Measurements from ENCODE around the gene NIPSNAP2. TPM values are rescaled to one million over a fixed set of nuclear protein-coding genes. Genes with fewer than 3 reads are reported as not detected.
A peak's percentile ranks its signal among the peaks of the same experiment; 100 is the strongest.

Gene NIPSNAP2
- total and polyA plus RNA-seq, 2 of the 13 experiments (the other 11 are each of a cell fraction or from before 2014, with no cell fraction given), result 40.3 to 61.5 TPM

GRCh38 chr7:56007167-56007652 is 42.8 kb downstream of the NIPSNAP2 start (continued):
- TF ChIP-seq ZNF646 (CRISPR knock-in tag; IDR thresholded peaks at IDR 0.05) (no peak), ZUFSP (CRISPR knock-in tag; IDR thresholded peaks at IDR 0.05; ENCODE audit: borderline replicate concordance) (no peak), ZBTB34 (CRISPR knock-in tag; IDR thresholded peaks at IDR 0.05) (peak; percentile 85), ZNF607 (CRISPR knock-in tag; IDR thresholded peaks at IDR 0.05; ENCODE audit: borderline replicate concordance) (peak; percentile 72; the same call in 1 of the 2 replicates), NCOA1 (CRISPR knock-in tag; IDR thresholded peaks at IDR 0.05) (peak; percentile 81; the same call in 1 of the 2 replicates), ZBTB4 (CRISPR knock-in tag; IDR thresholded peaks at IDR 0.05; ENCODE audit: borderline replicate concordance) (no peak), SIX1 (CRISPR knock-in tag; IDR thresholded peaks at IDR 0.05; ENCODE audit: borderline replicate concordance) (peak; percentile 99), NFATC3 (CRISPR knock-in tag; IDR thresholded peaks at IDR 0.05) (no peak), ETV5 (CRISPR knock-in tag; IDR thresholded peaks at IDR 0.05; ENCODE audit: borderline replicate concordance) (peak; percentile 95), ZNF691 (CRISPR knock-in tag; IDR thresholded peaks at IDR 0.05; ENCODE audit: borderline replicate concordance, low read depth) (no peak), ZNF703 (CRISPR knock-in tag; IDR thresholded peaks at IDR 0.05; ENCODE audit: borderline replicate concordance) (no peak), MYC (CRISPR knock-in tag; IDR thresholded peaks at IDR 0.05; ENCODE audit: borderline replicate concordance) (no peak; the same call in 1 of the 2 replicates), ZMAT5 (CRISPR knock-in tag; IDR thresholded peaks at IDR 0.05; ENCODE audit: borderline replicate concordance, low read depth) (no peak)
